Measurements from ENCODE around the gene SLC25A30. TPM values are rescaled to one million over a fixed set of nuclear protein-coding genes. Genes with fewer than 3 reads are reported as not detected.

The SLC25A30 gene, protein sequence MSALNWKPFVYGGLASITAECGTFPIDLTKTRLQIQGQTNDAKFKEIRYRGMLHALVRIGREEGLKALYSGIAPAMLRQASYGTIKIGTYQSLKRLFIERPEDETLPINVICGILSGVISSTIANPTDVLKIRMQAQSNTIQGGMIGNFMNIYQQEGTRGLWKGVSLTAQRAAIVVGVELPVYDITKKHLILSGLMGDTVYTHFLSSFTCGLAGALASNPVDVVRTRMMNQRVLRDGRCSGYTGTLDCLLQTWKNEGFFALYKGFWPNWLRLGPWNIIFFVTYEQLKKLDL
- 28.8 TPM for total RNA-seq

- intact Hi-C loops (cut with DNase I), result no loop called here
- ATAC-seq (peak; percentile 98), DNase-seq (ENCODE audit: low spot score) (peak; percentile 95)
Measured at GRCh38 chr13:45417790-45418534, at the start of gene SLC25A30. SLC25A30 (minus strand) TSS chr13:45418373; CDS start chr13:45411425, 6,948 bp downstream.

- no peak for DNase-seq (ENCODE audit: low spot score)
- ATAC-seq, result no peak
- intact Hi-C loops (cut with DNase I), result no loop called here
Measured at GRCh38 chr13:45466359-45466758, 48.2 kb upstream of the SLC25A30 start.

DNA sequence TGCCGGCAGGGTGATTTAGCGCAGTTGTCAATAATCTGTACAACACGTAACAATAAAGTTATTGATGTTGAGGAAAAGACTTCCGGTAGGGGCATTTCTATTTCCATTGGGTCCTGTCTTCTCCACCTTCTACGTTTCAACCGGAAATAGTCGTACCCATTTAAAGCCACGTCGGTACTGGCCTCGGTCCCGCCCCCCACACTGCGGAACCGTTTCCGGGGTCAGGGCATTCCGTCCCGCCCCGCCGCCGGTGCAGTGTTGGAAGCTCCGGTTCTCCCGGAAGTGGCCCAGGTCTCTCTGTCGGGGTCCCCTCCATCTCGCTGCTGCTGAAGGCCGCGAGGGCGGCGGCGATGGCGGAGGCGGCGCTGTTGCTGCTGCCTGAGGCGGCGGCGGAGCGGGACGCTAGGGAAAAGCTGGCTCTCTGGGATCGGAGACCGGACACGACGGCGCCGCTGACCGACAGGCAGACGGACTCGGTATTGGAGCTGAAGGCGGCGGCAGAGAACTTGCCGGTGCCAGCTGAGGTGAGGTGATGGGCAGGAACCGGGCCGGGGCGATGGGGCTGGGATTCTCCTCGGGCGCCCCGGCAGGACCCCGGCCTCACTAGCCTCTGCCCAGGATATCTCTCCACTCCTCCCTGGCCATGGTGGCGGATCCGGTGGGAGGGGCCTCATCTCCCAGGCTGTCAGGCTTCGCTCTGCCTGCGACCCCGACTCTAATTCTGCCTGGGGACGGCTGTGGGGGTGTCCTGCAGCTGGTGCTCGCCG lies 46.7 kb upstream of the SLC25A30 start, which contains the start of gene COG3:
COG3 (plus strand) TSS at position 253 of the 767 bp plus-strand sequence; CDS start at position 351, 98 bp downstream.
- peak; percentile 100 for ATAC-seq
- peak; percentile 96 for DNase-seq (ENCODE audit: low spot score)
- intact Hi-C loops (cut with DNase I), result no loop called here

GRCh38 chr13:45464141-45464686 lies 46.0 kb upstream of the SLC25A30 start:
- ATAC-seq (no peak), DNase-seq (ENCODE audit: low spot score) (no peak)
- intact Hi-C loops (cut with DNase I), result no loop called here

DNA sequence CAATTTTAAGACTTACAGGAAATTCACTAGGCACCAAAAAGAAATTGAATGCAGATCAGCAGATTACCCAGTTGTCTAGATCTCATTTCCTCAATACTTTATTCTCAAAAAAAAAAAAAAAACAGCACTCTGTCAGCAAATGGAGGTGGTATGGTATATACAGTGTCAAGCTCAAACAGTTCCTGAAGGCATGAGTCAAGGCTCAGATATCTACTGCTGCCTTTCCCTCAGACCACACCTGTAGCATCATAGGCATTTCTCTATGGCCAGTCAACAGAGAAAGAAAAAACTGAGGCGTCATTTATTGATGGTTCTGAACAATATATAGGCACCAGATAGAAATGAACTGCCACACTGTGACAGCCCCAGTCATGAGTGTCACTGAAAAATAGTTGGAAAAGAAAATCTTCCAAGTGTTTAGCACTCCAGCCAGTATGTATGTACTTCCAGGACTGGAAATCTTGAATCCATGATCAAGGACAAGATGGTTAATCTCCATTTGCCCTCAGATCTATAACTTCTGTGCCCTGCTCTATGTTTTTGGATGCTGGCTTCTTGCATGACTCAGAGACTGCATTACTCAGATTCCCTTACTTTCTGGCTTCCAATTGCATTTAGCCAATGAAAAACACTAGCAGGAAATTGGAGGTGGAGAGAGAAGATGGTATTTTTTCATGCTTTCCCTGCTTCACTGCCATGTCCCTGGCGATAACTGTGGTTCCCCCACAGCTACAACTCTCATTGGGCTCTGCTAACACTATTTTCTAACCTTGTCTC lies 38.2 kb upstream of the SLC25A30 start:
- DNase-seq (ENCODE audit: low spot score) (no peak), ATAC-seq (no peak)
- intact Hi-C loops (cut with DNase I), result no loop called here

DNA sequence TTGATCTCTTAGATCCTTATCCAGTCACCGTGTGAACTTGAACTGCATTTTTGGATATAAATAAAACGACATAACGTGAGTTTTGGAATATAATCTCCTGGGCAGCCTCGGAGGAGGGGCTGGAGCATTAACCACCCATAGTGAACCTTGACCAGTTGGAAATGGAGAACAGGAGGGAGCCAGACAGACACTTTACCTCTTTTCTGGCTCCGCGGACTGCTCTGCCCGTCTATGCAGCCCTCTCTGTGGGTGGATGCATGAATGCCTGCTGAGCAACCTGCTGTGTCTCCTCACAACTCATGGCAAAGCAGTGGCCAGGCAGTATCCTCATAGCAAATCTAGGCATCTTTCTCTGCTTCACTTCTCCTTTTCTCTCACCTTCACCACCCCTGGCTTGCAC lies 36.0 kb upstream of the SLC25A30 start:
- no peak for DNase-seq (ENCODE audit: low spot score)
- ATAC-seq, result no peak
- intact Hi-C loops (cut with DNase I), result no loop called here

DNA sequence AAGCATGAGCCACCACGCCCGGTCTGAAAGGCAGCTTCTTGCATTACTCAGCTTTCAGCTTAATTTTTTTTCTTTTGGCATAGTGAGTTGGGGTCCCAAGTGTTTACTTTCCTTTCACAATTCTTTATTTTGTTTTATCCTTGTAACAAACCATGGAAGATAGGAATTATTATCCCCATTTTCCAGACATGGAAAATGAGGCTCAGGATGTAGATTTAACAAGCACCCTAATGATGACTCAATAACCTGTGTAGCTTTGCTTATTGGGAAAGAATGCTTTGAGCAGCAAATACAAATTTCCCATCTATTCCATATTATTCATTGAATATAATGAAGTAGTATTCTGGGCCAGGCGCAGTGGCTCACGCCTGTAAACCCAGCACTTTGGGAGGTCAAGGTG lies 33.1 kb upstream of the SLC25A30 start:
- no peak for ATAC-seq
- intact Hi-C loops (cut with DNase I), result no loop called here
- no peak for DNase-seq (ENCODE audit: low spot score)

DNA sequence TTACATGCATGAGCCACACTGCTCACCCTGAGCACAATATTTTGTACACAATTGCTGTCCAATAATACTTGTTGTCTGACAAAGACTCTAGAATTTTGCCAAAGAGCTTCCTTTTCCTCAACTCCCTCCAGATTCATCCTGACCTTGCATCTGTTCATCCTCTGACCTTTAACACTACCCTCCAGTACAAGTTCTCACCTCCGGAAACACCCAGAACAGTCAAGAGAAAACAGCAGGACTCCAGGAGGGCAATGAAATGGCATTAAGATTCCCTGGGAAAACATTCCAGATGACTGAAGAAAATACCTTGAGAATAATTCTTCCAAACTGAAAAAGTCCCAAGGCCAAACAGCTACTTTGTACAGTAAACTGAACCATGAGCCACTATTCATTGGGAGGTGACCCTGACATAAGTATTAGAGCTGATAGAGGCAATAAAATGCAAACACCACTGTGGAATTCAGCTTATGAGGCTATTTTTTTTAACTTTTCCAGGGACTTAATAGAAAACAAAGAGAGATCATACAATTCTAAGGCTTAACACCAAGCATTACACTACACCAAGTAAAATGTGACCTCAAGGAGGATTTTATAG lies 30.9 kb upstream of the SLC25A30 start:
- ATAC-seq, result no peak
- intact Hi-C loops (cut with DNase I), result no loop called here
- no peak for DNase-seq (ENCODE audit: low spot score)

GRCh38 chr13:45447050-45447661 lies 29.0 kb upstream of the SLC25A30 start:
- no peak for ATAC-seq
- DNase-seq (ENCODE audit: low spot score), result no peak
- intact Hi-C loops (cut with DNase I), result no loop called here

- DNase-seq (ENCODE audit: low spot score) (no peak), ATAC-seq (no peak)
- intact Hi-C loops (cut with DNase I), result no loop called here
Measured at GRCh38 chr13:45446181-45446580, 28.0 kb upstream of the SLC25A30 start.

DNA sequence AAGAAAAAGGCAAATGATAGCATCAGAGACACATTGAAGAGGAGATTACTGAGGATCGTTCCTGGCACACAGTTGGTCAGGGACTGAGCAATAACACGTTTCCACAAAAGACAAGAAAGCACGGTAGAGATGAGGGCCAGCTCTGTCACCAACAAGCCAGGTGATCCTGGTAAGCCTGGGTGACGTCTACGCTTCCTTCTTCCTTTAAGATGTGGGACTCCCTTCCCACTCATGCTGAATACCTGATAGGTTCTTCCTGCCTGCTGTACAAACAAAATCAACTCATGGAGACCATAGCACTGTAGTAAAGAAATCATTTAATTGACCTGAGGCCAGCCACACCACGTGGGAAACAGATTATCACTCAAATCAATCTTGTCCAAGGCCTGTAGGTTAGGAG lies 26.9 kb upstream of the SLC25A30 start:
- ATAC-seq (no peak), DNase-seq (ENCODE audit: low spot score) (no peak)
- intact Hi-C loops (cut with DNase I), result no loop called here

DNA sequence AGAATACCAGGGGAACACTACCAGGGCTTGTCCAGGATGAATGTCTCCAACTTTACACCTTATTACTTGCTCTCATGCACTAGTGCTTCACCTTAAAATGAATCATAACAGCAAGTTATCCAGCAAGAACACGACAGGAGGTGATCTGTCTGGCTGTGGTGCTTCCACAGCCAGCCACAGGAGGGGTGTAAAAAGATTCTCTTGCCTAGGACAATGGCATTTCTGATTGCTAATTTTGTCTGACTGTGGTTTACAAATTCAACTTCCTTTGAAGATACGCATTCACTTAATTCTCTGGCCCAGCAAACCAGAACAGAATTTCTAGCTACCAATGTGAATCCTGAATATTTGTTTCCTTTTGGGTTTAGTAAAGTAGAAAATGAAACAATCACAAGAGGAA lies 23.5 kb upstream of the SLC25A30 start:
- intact Hi-C loops (cut with DNase I), result no loop called here
- no peak for ATAC-seq
- DNase-seq (ENCODE audit: low spot score), result no peak

GRCh38 chr13:45439781-45440462 lies 21.7 kb upstream of the SLC25A30 start:
- intact Hi-C loops (cut with DNase I), result no loop called here

DNA sequence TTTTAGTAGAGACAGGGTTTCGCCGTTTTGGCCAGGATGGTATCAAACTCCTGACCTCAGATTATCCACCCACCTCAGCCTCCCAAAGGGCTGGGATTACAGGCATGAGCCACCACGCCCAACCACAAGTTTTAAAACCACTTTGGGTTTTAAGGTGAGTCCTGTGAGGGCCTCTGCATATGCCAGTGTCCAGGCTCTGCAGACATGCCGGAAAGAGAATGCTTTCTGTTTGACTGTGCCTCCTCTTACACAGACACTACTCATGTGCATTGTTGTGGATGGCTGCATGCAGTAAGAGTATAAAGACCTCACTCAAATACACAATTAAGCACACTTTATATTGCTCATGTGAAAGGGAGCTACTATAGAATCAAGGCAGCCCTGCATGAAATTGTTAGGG lies 20.8 kb upstream of the SLC25A30 start:
- DNase-seq (ENCODE audit: low spot score), result no peak
- no peak for ATAC-seq
- intact Hi-C loops (cut with DNase I), result no loop called here

More at GRCh38 chr13:45439781-45440462, 21.7 kb upstream of the SLC25A30 start:
- DNase-seq (ENCODE audit: low spot score) (no peak), ATAC-seq (no peak)

GRCh38 chr13:45437947-45438346 lies 19.8 kb upstream of the SLC25A30 start:
- ATAC-seq (no peak), DNase-seq (ENCODE audit: low spot score) (no peak)
- intact Hi-C loops (cut with DNase I), result no loop called here

DNA sequence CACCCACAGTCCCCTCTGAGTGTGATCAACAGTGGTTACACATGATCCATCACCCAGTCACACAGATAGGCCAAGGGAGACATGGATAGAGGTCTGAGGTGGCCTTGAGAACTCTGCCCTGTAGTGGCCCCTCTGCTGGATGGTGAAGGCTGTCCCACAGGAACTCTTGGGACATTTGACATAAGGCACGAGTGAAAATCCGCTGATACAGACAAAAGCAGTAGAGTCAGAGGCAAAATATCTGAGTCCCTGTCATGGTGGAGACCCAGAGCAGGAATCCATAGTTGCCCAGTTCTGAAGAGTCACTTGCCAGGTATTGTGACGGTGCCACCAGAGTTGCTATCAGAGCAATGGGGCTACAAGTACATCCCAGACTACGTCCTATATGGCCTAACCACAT lies 18.8 kb upstream of the SLC25A30 start:
- ATAC-seq, result no peak
- intact Hi-C loops (cut with DNase I), result no loop called here
- no peak for DNase-seq (ENCODE audit: low spot score)

- DNase-seq (ENCODE audit: low spot score) (no peak), ATAC-seq (no peak)
- intact Hi-C loops (cut with DNase I), result no loop called here
Measured at GRCh38 chr13:45436332-45436731, 18.2 kb upstream of the SLC25A30 start.
